ENCODE results near the gene LEF1.

The LEF1 gene

GRCh38 chr4:108165586-108165985, 3.1 kb downstream of the LEF1 start:
- DNase-seq = no peak
- H2BK5ac ChIP-seq (ENCODE audit: low read length) = no peak overlapping the region
- no peaks in the 10 kb centered on the region for H3K36me3 ChIP-seq (ENCODE audit: control insufficient read depth, insufficient read depth, low read length)
- no peak overlapping the region for H3K4me3 ChIP-seq (ENCODE audit: low read length)
- H2BK15ac ChIP-seq (replicated peaks; ENCODE audit: low read depth) = no peak overlapping the region
- H3K27me3 ChIP-seq (ENCODE audit: insufficient read depth, low read length, poor library complexity) = peaks cover 10% of the 10 kb centered on the region
- H3K27ac ChIP-seq (ENCODE audit: low read depth, low read length) = no peak overlapping the region
- H2AK5ac ChIP-seq (ENCODE audit: low read length) = no peak overlapping the region
- no peak overlapping the region for H3K18ac ChIP-seq (ENCODE audit: low read length)
- no peak overlapping the region for H3K56ac ChIP-seq (ENCODE audit: low read length)
- no peak overlapping the region for H2BK120ac ChIP-seq (ENCODE audit: low read depth, low read length)
- H3K4me1 ChIP-seq (ENCODE audit: control insufficient read depth, low read depth, low read length) = peaks cover 2% of the 10 kb centered on the region
- H3K79me2 ChIP-seq (ENCODE audit: control insufficient read depth, insufficient read depth, low read length) = peaks cover 2% of the 10 kb centered on the region
- no peak overlapping the region for H4K8ac ChIP-seq (ENCODE audit: low read depth, low read length)
- peaks cover 2% of the 10 kb centered on the region for H3K79me1 ChIP-seq (ENCODE audit: low read length)
- WGBS (ENCODE audit: extremely low coverage, insufficient coverage, low lambda C conversion rate) = no CpG with 5 or more reads among the region's 10 CpGs
- H3K23ac ChIP-seq (ENCODE audit: low read length) = no peak overlapping the region
- H3K4ac ChIP-seq (ENCODE audit: low read depth, low read length) = no peak overlapping the region
- H4K5ac ChIP-seq (ENCODE audit: low read length) = no peak overlapping the region
- no peak overlapping the region for H3K9ac ChIP-seq (ENCODE audit: low read length)
- H3K4me2 ChIP-seq (ENCODE audit: low read length) = no peak overlapping the region

GRCh38 chr4:108163351-108163750, 5.4 kb downstream of the LEF1 start:
- no peak overlapping the region for H3K23ac ChIP-seq (ENCODE audit: low read length)
- no peak overlapping the region for H3K9ac ChIP-seq (ENCODE audit: low read length)
- H3K4me1 ChIP-seq (ENCODE audit: control insufficient read depth, low read depth, low read length) = peaks cover 2% of the 10 kb centered on the region
- H3K79me1 ChIP-seq (ENCODE audit: low read length) = peaks cover 4% of the 10 kb centered on the region
- no peak overlapping the region for H2BK5ac ChIP-seq (ENCODE audit: low read length)
- no peak overlapping the region for H3K56ac ChIP-seq (ENCODE audit: low read length)
- peaks cover 8% of the 10 kb centered on the region for H3K27me3 ChIP-seq (ENCODE audit: insufficient read depth, low read length, poor library complexity)
- H3K18ac ChIP-seq (ENCODE audit: low read length) = no peak overlapping the region
- no peak overlapping the region for H3K4me3 ChIP-seq (ENCODE audit: low read length)
- no peak overlapping the region for H3K27ac ChIP-seq (ENCODE audit: low read depth, low read length)
- no peak for DNase-seq
- no peaks in the 10 kb centered on the region for H3K36me3 ChIP-seq (ENCODE audit: control insufficient read depth, insufficient read depth, low read length)
- H2BK15ac ChIP-seq (replicated peaks; ENCODE audit: low read depth) = no peak overlapping the region
- peaks cover 2% of the 10 kb centered on the region for H3K79me2 ChIP-seq (ENCODE audit: control insufficient read depth, insufficient read depth, low read length)
- H3K4me2 ChIP-seq (ENCODE audit: low read length) = no peak overlapping the region
- no peak overlapping the region for H2AK5ac ChIP-seq (ENCODE audit: low read length)
- H3K4ac ChIP-seq (ENCODE audit: low read depth, low read length) = no peak overlapping the region
- no peak overlapping the region for H2BK120ac ChIP-seq (ENCODE audit: low read depth, low read length)
- H4K8ac ChIP-seq (ENCODE audit: low read depth, low read length) = no peak overlapping the region
- WGBS (ENCODE audit: extremely low coverage, insufficient coverage, low lambda C conversion rate) = no CpG with 5 or more reads among the region's 5 CpGs
- H4K5ac ChIP-seq (ENCODE audit: low read length) = no peak overlapping the region

GRCh38 chr4:108160741-108161352, 7.9 kb downstream of the LEF1 start:
- Histone ChIP-seq H2BK120ac (ENCODE audit: low read depth, low read length) (no peak overlapping the region), H3K4ac (ENCODE audit: low read depth, low read length) (no peak overlapping the region), H3K4me1 (ENCODE audit: control insufficient read depth, low read depth, low read length) (peaks cover 2% of the 10 kb centered on the region), H3K36me3 (ENCODE audit: control insufficient read depth, insufficient read depth, low read length) (no peaks in the 10 kb centered on the region), H3K79me2 (ENCODE audit: control insufficient read depth, insufficient read depth, low read length) (no peaks in the 10 kb centered on the region), H4K8ac (ENCODE audit: low read depth, low read length) (no peak overlapping the region), H2BK5ac (ENCODE audit: low read length) (no peak overlapping the region), H3K27ac (ENCODE audit: low read depth, low read length) (no peak overlapping the region), H4K5ac (ENCODE audit: low read length) (no peak overlapping the region), H3K56ac (ENCODE audit: low read length) (no peak overlapping the region), H2AK5ac (ENCODE audit: low read length) (no peak overlapping the region), H3K9ac (ENCODE audit: low read length) (no peak overlapping the region), H3K4me3 (ENCODE audit: low read length) (no peak overlapping the region), H3K4me2 (ENCODE audit: low read length) (no peak overlapping the region), H3K23ac (ENCODE audit: low read length) (no peak overlapping the region), H2BK15ac (replicated peaks; ENCODE audit: low read depth) (no peak overlapping the region), H3K79me1 (ENCODE audit: low read length) (peaks cover 4% of the 10 kb centered on the region), H3K18ac (ENCODE audit: low read length) (no peak overlapping the region), H3K27me3 (ENCODE audit: insufficient read depth, low read length, poor library complexity) (peaks cover 5% of the 10 kb centered on the region)
- no peak for DNase-seq
- no CpG with 5 or more reads among the region's 3 CpGs for WGBS (ENCODE audit: extremely low coverage, insufficient coverage, low lambda C conversion rate)

DNA sequence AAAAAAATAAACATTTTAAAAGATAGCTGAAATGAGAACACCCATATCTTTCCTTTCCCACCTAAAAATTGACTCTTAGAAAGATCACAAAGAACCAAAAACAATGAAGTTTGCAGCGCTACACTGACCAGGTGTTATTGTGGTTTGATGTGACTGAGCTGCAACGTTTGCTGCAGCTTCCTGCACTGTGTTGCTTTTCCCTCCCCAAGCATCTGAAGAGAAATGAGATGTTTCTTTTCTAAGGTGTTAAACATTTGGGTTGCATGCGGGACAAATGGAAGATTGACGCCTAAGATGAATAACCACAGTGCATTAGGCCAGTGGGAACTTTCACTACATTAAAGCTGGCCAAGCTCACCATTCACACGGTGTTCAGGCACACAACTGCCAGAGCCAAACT, 8.9 kb downstream of the LEF1 start:
- Histone ChIP-seq H4K8ac (ENCODE audit: low read depth, low read length) (no peak overlapping the region), H3K4me1 (ENCODE audit: control insufficient read depth, low read depth, low read length) (peaks cover 2% of the 10 kb centered on the region), H3K4me2 (ENCODE audit: low read length) (no peak overlapping the region), H2BK120ac (ENCODE audit: low read depth, low read length) (no peak overlapping the region), H4K5ac (ENCODE audit: low read length) (no peak overlapping the region), H2BK5ac (ENCODE audit: low read length) (no peak overlapping the region), H3K27me3 (ENCODE audit: insufficient read depth, low read length, poor library complexity) (no peaks in the 10 kb centered on the region), H3K23ac (ENCODE audit: low read length) (no peak overlapping the region), H3K9ac (ENCODE audit: low read length) (no peak overlapping the region), H2AK5ac (ENCODE audit: low read length) (no peak overlapping the region), H3K4ac (ENCODE audit: low read depth, low read length) (no peak overlapping the region), H3K18ac (ENCODE audit: low read length) (no peak overlapping the region), H3K36me3 (ENCODE audit: control insufficient read depth, insufficient read depth, low read length) (no peaks in the 10 kb centered on the region), H3K27ac (ENCODE audit: low read depth, low read length) (no peak overlapping the region), H2BK15ac (replicated peaks; ENCODE audit: low read depth) (no peak overlapping the region), H3K56ac (ENCODE audit: low read length) (no peak overlapping the region), H3K79me1 (ENCODE audit: low read length) (peaks cover 2% of the 10 kb centered on the region), H3K79me2 (ENCODE audit: control insufficient read depth, insufficient read depth, low read length) (no peaks in the 10 kb centered on the region), H3K4me3 (ENCODE audit: low read length) (no peak overlapping the region)
- no CpG with 5 or more reads among the region's 5 CpGs for WGBS (ENCODE audit: extremely low coverage, insufficient coverage, low lambda C conversion rate)
- no peak for DNase-seq

DNA sequence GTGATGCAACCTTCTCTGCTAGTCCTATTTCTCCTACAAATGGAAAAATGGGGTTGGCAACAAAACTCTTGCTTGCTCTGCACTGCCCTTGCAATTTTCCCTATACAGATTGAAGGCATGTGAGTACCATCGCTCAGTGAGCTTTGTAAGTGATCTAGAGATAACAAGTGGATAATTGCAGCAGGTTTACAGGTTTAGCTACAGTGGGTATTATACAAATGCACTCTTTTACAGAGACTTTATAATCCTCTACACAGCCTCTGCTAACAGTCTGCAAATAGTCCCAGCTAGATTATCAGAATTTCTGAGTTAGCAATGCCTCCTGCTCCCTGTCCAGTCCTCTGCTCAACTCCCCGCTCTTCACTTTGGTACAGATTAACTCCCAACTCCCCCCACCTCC, 11.1 kb downstream of the LEF1 start:
- H2BK15ac ChIP-seq (replicated peaks; ENCODE audit: low read depth) = no peak overlapping the region
- no peak overlapping the region for H3K27ac ChIP-seq (ENCODE audit: low read depth, low read length)
- H2BK120ac ChIP-seq (ENCODE audit: low read depth, low read length) = no peak overlapping the region
- H3K4ac ChIP-seq (ENCODE audit: low read depth, low read length) = no peak overlapping the region
- H3K23ac ChIP-seq (ENCODE audit: low read length) = no peak overlapping the region
- no peaks in the 10 kb centered on the region for H3K36me3 ChIP-seq (ENCODE audit: control insufficient read depth, insufficient read depth, low read length)
- no peak overlapping the region for H2BK5ac ChIP-seq (ENCODE audit: low read length)
- no peaks in the 10 kb centered on the region for H3K27me3 ChIP-seq (ENCODE audit: insufficient read depth, low read length, poor library complexity)
- H3K56ac ChIP-seq (ENCODE audit: low read length) = no peak overlapping the region
- DNase-seq = no peak
- H4K8ac ChIP-seq (ENCODE audit: low read depth, low read length) = no peak overlapping the region
- no peak overlapping the region for H4K5ac ChIP-seq (ENCODE audit: low read length)
- H3K4me2 ChIP-seq (ENCODE audit: low read length) = no peak overlapping the region
- H3K4me3 ChIP-seq (ENCODE audit: low read length) = no peak overlapping the region
- H3K9ac ChIP-seq (ENCODE audit: low read length) = no peak overlapping the region
- H3K4me1 ChIP-seq (ENCODE audit: control insufficient read depth, low read depth, low read length) = peaks cover 2% of the 10 kb centered on the region
- peaks cover 3% of the 10 kb centered on the region for H3K79me1 ChIP-seq (ENCODE audit: low read length)
- no peaks in the 10 kb centered on the region for H3K79me2 ChIP-seq (ENCODE audit: control insufficient read depth, insufficient read depth, low read length)
- no peak overlapping the region for H3K18ac ChIP-seq (ENCODE audit: low read length)
- WGBS (ENCODE audit: extremely low coverage, insufficient coverage, low lambda C conversion rate) = no CpG with 5 or more reads among the region's 2 CpGs
- H2AK5ac ChIP-seq (ENCODE audit: low read length) = no peak overlapping the region

DNA sequence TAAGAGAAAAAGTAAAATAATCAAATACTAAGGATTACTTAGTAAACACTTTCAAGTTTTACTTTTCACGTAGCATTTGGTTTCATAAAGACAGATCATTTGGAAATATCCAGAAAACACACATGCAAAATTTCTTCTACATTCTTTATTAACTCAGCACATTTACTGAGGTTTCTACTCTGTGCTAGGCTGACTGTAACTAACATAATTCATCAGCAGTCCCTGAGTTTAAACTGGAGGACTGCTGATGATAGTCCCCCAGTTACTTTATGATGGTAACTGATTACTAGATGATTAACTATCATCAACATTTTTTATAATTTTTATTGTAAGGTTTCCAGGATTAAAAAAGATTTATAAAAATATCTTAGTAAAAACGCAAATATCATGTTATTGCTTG, 12.3 kb downstream of the LEF1 start:
- no peak for DNase-seq
- Histone ChIP-seq H2BK15ac (replicated peaks; ENCODE audit: low read depth) (no peak overlapping the region), H4K5ac (ENCODE audit: low read length) (no peak overlapping the region), H3K4ac (ENCODE audit: low read depth, low read length) (no peak overlapping the region), H3K23ac (ENCODE audit: low read length) (no peak overlapping the region), H3K4me1 (ENCODE audit: control insufficient read depth, low read depth, low read length) (peaks cover 2% of the 10 kb centered on the region), H3K79me2 (ENCODE audit: control insufficient read depth, insufficient read depth, low read length) (no peaks in the 10 kb centered on the region), H2AK5ac (ENCODE audit: low read length) (no peak overlapping the region), H3K4me3 (ENCODE audit: low read length) (no peak overlapping the region), H3K27ac (ENCODE audit: low read depth, low read length) (no peak overlapping the region), H2BK120ac (ENCODE audit: low read depth, low read length) (no peak overlapping the region), H3K4me2 (ENCODE audit: low read length) (no peak overlapping the region), H4K8ac (ENCODE audit: low read depth, low read length) (no peak overlapping the region), H3K18ac (ENCODE audit: low read length) (no peak overlapping the region), H3K36me3 (ENCODE audit: control insufficient read depth, insufficient read depth, low read length) (no peaks in the 10 kb centered on the region), H3K9ac (ENCODE audit: low read length) (no peak overlapping the region), H3K79me1 (ENCODE audit: low read length) (peaks cover 3% of the 10 kb centered on the region), H3K27me3 (ENCODE audit: insufficient read depth, low read length, poor library complexity) (no peaks in the 10 kb centered on the region), H3K56ac (ENCODE audit: low read length) (no peak overlapping the region), H2BK5ac (ENCODE audit: low read length) (no peak overlapping the region)
- no CpG with 5 or more reads among the region's 2 CpGs for WGBS (ENCODE audit: extremely low coverage, insufficient coverage, low lambda C conversion rate)

Measured in mesendoderm (in vitro differentiated cells).